HL-60 (cell line): ENCODE results near the gene ZNF423.

Experiments used
- POLR2AphosphoS5 ChIP-seq: IDR thresholded peaks from 2 replicates; pipeline ENCODE4 v1.6.1; 2012; ENCODE audit warnings: low read depth
- SPI1 ChIP-seq: IDR thresholded peaks from 2 replicates; pipeline ENCODE4 v1.6.1; 2012; ENCODE audit warnings: low read depth, mild to moderate bottlenecking, borderline replicate concordance
- TF ChIP-seq, protein P1 (sequence below): IDR thresholded peaks from one replicate; pipeline ENCODE4 v1.5.1; 2011; ENCODE audit warnings: low read length, control low read depth, inconsistent platforms; ENCODE audit not compliant: insufficient read depth
- TF ChIP-seq, protein P2 (sequence below): IDR thresholded peaks from 2 replicates; pipeline ENCODE4 v1.6.1; 2012; ENCODE audit warnings: low read depth; ENCODE audit not compliant: insufficient replicate concordance

- TF ChIP-seq, protein P1, sequence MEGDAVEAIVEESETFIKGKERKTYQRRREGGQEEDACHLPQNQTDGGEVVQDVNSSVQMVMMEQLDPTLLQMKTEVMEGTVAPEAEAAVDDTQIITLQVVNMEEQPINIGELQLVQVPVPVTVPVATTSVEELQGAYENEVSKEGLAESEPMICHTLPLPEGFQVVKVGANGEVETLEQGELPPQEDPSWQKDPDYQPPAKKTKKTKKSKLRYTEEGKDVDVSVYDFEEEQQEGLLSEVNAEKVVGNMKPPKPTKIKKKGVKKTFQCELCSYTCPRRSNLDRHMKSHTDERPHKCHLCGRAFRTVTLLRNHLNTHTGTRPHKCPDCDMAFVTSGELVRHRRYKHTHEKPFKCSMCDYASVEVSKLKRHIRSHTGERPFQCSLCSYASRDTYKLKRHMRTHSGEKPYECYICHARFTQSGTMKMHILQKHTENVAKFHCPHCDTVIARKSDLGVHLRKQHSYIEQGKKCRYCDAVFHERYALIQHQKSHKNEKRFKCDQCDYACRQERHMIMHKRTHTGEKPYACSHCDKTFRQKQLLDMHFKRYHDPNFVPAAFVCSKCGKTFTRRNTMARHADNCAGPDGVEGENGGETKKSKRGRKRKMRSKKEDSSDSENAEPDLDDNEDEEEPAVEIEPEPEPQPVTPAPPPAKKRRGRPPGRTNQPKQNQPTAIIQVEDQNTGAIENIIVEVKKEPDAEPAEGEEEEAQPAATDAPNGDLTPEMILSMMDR = no peak
- TF ChIP-seq POLR2AphosphoS5 (no peak), SPI1 (no peak)
- TF ChIP-seq, protein P2, sequence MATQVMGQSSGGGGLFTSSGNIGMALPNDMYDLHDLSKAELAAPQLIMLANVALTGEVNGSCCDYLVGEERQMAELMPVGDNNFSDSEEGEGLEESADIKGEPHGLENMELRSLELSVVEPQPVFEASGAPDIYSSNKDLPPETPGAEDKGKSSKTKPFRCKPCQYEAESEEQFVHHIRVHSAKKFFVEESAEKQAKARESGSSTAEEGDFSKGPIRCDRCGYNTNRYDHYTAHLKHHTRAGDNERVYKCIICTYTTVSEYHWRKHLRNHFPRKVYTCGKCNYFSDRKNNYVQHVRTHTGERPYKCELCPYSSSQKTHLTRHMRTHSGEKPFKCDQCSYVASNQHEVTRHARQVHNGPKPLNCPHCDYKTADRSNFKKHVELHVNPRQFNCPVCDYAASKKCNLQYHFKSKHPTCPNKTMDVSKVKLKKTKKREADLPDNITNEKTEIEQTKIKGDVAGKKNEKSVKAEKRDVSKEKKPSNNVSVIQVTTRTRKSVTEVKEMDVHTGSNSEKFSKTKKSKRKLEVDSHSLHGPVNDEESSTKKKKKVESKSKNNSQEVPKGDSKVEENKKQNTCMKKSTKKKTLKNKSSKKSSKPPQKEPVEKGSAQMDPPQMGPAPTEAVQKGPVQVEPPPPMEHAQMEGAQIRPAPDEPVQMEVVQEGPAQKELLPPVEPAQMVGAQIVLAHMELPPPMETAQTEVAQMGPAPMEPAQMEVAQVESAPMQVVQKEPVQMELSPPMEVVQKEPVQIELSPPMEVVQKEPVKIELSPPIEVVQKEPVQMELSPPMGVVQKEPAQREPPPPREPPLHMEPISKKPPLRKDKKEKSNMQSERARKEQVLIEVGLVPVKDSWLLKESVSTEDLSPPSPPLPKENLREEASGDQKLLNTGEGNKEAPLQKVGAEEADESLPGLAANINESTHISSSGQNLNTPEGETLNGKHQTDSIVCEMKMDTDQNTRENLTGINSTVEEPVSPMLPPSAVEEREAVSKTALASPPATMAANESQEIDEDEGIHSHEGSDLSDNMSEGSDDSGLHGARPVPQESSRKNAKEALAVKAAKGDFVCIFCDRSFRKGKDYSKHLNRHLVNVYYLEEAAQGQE = no peak
Measured at GRCh38 chr16:49580751-49581303, 275.1 kb downstream of the ZNF423 start.
